ENCODE measurements around the gene AMBRA1.
A peak's percentile ranks its signal among the peaks of the same experiment; 100 is the strongest.

DNA sequence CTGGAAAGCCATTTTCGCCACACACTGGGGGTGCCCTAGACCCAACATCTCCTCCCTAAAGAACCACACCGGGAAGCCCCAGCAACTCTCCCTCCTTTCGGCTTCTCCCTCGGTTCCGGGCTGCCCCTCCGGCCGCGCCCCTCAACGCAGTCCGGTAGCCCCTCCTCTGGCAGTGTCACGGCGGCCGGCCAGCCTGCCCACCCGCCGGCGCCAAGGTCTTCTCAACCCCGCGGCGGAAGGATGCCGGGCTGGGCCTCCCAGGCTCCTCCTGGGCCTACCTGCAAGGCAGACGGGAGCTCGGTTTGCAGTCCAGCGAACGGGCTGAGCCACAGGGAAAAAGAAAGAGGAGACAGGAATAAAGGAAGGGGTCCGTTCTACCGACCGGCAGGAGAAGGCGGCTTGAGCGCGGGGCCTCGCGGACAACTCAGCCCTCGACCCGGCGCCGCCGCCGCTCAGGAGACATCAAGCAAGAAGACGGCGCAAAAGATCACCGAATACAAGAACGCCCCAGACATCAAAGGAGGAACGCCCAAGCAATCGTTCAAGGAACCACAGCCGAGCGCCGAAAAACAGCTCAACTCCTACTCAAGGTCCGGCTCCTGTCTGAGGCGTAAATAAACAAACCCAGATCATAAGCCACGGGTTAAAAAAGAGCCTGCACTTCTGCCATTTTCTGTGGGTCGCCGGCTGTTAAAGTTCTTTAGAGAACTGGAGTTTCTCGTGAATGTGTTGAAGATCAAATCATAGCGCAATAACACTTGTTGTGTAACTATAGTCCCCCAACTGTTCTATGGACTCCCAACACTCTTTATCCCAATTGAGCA, at the start of gene AMBRA1:
- TF ChIP-seq CTCF (IDR thresholded peaks at IDR 0.05) (peak in 1 of 6 experiments; percentile 4), POLR2A (IDR thresholded peaks at IDR 0.05) (peak in 1 of 2 donors; percentile 60)
